Spinal cord (tissue), 10 donors: ENCODE measurements around the gene DERL2. TPM values are rescaled to one million over a fixed set of nuclear protein-coding genes. Genes with fewer than 3 reads are reported as not detected.

Experiments
- DNase-seq, 6 donors: peaks; one replicate each; pipeline versions ENCODE4 v3.0.0 to v3.0.0-alpha.2; 2013 to 2015; ENCODE audit warnings: low spot score in 6 of 6, low read depth in 4 of 6
- H3K27ac ChIP-seq: one replicate; pipeline ENCODE4 v1.5.1; 2013; ENCODE audit warnings: low read depth, low read length, control low read depth
- H3K27me3 ChIP-seq: one replicate; pipeline ENCODE4 v1.6.1; 2013; ENCODE audit warnings: low read length; ENCODE audit not compliant: control insufficient read depth, insufficient read depth
- H3K36me3 ChIP-seq: one replicate; pipeline ENCODE4 v1.6.1; 2013; ENCODE audit warnings: low read length; ENCODE audit not compliant: control insufficient read depth, insufficient read depth
- H3K4me1 ChIP-seq: one replicate; pipeline ENCODE4 v1.6.1; 2013; ENCODE audit warnings: low read length; ENCODE audit not compliant: control insufficient read depth, insufficient read depth
- H3K4me3 ChIP-seq: one replicate; pipeline ENCODE4 v1.5.1; 2013; ENCODE audit warnings: low read depth, low read length, control low read depth
- H3K9me3 ChIP-seq: one replicate; pipeline ENCODE4 v1.6.1; 2013; ENCODE audit warnings: low read length; ENCODE audit not compliant: control insufficient read depth, insufficient read depth
- WGBS: methylation state at CpG from one replicate; pipeline ENCODE4 v1.1.5; 2013; ENCODE audit warnings: missing lambda C conversion rate; ENCODE audit not compliant: insufficient coverage; 5-methylcytosine and 5-hydroxymethylcytosine counted together
- polyA plus RNA-seq, 2 donors: library from polyadenylated mRNA; unstranded; fragments of 120-200 nt; gene quantifications; one replicate each; pipeline ENCODE4 v1.2.1, GENCODE V29; 2013; ENCODE audit not compliant: insufficient read length in 2 of 2
- total RNA-seq, 2 donors: library from RNA; depleted of rRNA in 1 of 2; stranded (reverse); fragments of 120-200 nt in 1 of 2; fragments of >200 nt in 1 of 2; gene quantifications; one replicate each; pipeline versions ENCODE4 v1.2.3 to v1.2.4, GENCODE V29; 2013 to 2014
- donor health status: healthy.

DERL2 gene
- total and polyA plus RNA-seq, 4 donors, result 38.3 to 65.8 (median 58.9) TPM

DNA sequence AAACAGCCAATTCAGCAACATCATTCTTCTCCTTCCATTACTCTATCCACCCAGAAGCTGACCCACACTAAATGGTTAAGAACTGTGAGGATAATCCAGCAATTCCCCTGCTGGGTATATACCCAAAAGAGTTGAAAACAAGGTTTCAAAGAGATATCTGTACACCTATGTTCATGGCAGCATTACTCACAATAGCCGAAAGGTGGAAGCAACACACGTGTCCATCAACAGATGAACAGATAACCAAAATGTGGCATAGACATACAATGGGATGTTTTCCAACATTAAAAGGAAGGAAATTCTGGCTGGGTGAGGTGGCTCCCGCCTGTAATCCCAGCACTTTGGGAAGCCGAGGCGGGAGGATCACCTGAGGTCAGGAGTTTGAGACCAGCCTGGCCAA, 20.3 kb upstream of the DERL2 start:
- Histone ChIP-seq H3K36me3 (no peaks in the 10 kb centered on the region), H3K9me3 (no peaks in the 10 kb centered on the region), H3K4me3 (no peak overlapping the region), H3K27me3 (no peaks in the 10 kb centered on the region), H3K4me1 (peaks cover 33% of the 10 kb centered on the region), H3K27ac (no peak overlapping the region)
- WGBS, result 100% methylated on average over 1 of the region's 5 CpGs
- DNase-seq, result no peak

GRCh38 chr17:5502552-5502951, 16.6 kb upstream of the DERL2 start:
- 100% methylated on average over 4 of the region's 4 CpGs for WGBS

DNA sequence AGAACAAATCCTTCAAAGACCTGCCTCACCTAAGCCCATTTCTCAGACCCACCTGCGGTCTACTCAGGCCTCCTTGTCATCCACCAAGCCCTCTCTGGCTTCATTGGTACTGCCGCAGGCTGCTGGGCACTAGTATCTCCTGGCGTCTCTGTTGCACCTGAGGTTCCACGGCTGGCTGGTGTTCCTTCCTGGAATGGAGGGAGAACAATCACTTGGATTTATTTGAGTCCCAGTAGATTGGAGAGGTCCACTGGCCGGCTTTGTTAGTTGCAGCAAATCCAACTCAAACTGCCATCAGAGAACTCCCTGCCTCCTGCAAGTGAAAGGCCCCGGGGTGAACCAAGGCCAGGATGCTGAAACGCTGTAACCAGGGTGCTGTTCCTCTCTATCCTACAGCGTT, 15.7 kb upstream of the DERL2 start:
- peaks cover 12% of the 10 kb centered on the region for H3K36me3 ChIP-seq
- DNase-seq, result no peak
- no peaks in the 10 kb centered on the region for H3K9me3 ChIP-seq
- H3K4me1 ChIP-seq, result peaks cover 39% of the 10 kb centered on the region
- WGBS, result 62% methylated on average over 2 of the region's 8 CpGs
- H3K27me3 ChIP-seq, result no peaks in the 10 kb centered on the region
- H3K27ac ChIP-seq, result peak overlapping the region; percentile 81
- no peak overlapping the region for H3K4me3 ChIP-seq

More at GRCh38 chr17:5502552-5502951, 16.6 kb upstream of the DERL2 start:
- peaks cover 39% of the 10 kb centered on the region for H3K4me1 ChIP-seq
- no peak overlapping the region for H3K27ac ChIP-seq
- DNase-seq, result no peak
- H3K36me3 ChIP-seq, result peaks cover 12% of the 10 kb centered on the region
- H3K9me3 ChIP-seq, result no peaks in the 10 kb centered on the region
- no peak overlapping the region for H3K4me3 ChIP-seq
- no peaks in the 10 kb centered on the region for H3K27me3 ChIP-seq

GRCh38 chr17:5500589-5501391, 14.8 kb upstream of the DERL2 start:
- DNase-seq, result peak; percentile 80 to 99 (median 91)
- WGBS, result under 1% methylated on average over 66 of the region's 67 CpGs
- H3K4me3 ChIP-seq, result peak overlapping the region; percentile 86

GRCh38 chr17:5500247-5500588, 14.2 kb upstream of the DERL2 start:
- peak overlapping the region; percentile 86 for H3K4me3 ChIP-seq
- peak overlapping the region; percentile 81 for H3K27ac ChIP-seq
- H3K27me3 ChIP-seq, result no peaks in the 10 kb centered on the region
- no peak for DNase-seq
- WGBS, result 0% methylated on average over 8 of the region's 18 CpGs
- H3K4me1 ChIP-seq, result peaks cover 36% of the 10 kb centered on the region
- H3K36me3 ChIP-seq, result peaks cover 14% of the 10 kb centered on the region
- H3K9me3 ChIP-seq, result no peaks in the 10 kb centered on the region

More at GRCh38 chr17:5500589-5501391, 14.8 kb upstream of the DERL2 start:
- peaks cover 12% of the 10 kb centered on the region for H3K36me3 ChIP-seq
- H3K27me3 ChIP-seq, result no peaks in the 10 kb centered on the region
- H3K9me3 ChIP-seq, result no peaks in the 10 kb centered on the region
- peak overlapping the region; percentile 81 for H3K27ac ChIP-seq
- H3K4me1 ChIP-seq, result peaks cover 39% of the 10 kb centered on the region

- Histone ChIP-seq H3K4me3 (peak overlapping the region; percentile 86), H3K27ac (peak overlapping the region; percentile 81), H3K27me3 (no peaks in the 10 kb centered on the region), H3K36me3 (peaks cover 15% of the 10 kb centered on the region), H3K4me1 (peaks cover 30% of the 10 kb centered on the region), H3K9me3 (no peaks in the 10 kb centered on the region)
- WGBS, result 1% methylated on average over 42 of the region's 44 CpGs
- DNase-seq, result peak in 2 of 6 donors; percentile 67 to 71
Measured at GRCh38 chr17:5499476-5500231, 13.7 kb upstream of the DERL2 start.

DNA sequence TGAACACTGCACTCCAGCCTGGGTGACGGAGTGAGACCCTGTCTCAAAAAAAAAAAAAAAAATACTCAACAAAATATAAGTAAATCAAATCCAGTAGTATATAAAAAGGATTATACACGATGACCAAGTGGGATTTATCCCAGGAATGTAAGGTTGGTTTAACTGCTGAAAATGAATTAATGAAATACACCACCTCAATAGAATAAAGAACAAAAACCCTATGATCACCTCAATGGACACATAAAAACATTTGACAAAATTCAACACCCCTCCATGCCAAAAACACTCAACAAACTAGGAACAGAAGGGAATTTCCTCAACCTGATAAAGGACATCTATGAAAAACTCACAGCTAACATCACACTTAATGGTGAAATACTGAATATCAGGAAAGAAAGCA, 7.0 kb upstream of the DERL2 start:
- H3K4me1 ChIP-seq, result no peaks in the 10 kb centered on the region
- no peaks in the 10 kb centered on the region for H3K9me3 ChIP-seq
- H3K36me3 ChIP-seq, result peaks cover 14% of the 10 kb centered on the region
- H3K4me3 ChIP-seq, result no peak overlapping the region
- no peak for DNase-seq
- H3K27me3 ChIP-seq, result no peaks in the 10 kb centered on the region
- no CpG with 5 or more reads among the region's 2 CpGs for WGBS
- H3K27ac ChIP-seq, result no peak overlapping the region

DNA sequence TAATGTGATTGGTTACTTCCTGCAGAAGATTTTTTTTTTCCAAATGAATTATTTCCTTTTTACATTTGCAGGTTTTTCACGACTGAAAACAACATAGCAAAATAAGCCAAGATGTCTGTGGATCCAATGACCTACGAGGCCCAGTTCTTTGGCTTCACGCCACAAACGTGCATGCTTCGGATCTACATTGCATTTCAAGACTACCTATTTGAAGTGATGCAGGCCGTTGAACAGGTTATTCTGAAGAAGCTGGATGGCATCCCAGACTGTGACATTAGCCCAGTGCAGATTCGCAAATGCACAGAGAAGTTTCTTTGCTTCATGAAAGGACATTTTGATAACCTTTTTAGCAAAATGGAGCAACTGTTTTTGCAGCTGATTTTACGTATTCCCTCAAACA, 2.8 kb upstream of the DERL2 start:
- peaks cover 18% of the 10 kb centered on the region for H3K4me1 ChIP-seq
- WGBS, result 78% methylated on average over 7 of the region's 8 CpGs
- DNase-seq, result no peak
- no peak overlapping the region for H3K4me3 ChIP-seq
- H3K36me3 ChIP-seq, result peaks cover 16% of the 10 kb centered on the region
- H3K27me3 ChIP-seq, result no peaks in the 10 kb centered on the region
- no peak overlapping the region for H3K27ac ChIP-seq
- H3K9me3 ChIP-seq, result no peaks in the 10 kb centered on the region

DNA sequence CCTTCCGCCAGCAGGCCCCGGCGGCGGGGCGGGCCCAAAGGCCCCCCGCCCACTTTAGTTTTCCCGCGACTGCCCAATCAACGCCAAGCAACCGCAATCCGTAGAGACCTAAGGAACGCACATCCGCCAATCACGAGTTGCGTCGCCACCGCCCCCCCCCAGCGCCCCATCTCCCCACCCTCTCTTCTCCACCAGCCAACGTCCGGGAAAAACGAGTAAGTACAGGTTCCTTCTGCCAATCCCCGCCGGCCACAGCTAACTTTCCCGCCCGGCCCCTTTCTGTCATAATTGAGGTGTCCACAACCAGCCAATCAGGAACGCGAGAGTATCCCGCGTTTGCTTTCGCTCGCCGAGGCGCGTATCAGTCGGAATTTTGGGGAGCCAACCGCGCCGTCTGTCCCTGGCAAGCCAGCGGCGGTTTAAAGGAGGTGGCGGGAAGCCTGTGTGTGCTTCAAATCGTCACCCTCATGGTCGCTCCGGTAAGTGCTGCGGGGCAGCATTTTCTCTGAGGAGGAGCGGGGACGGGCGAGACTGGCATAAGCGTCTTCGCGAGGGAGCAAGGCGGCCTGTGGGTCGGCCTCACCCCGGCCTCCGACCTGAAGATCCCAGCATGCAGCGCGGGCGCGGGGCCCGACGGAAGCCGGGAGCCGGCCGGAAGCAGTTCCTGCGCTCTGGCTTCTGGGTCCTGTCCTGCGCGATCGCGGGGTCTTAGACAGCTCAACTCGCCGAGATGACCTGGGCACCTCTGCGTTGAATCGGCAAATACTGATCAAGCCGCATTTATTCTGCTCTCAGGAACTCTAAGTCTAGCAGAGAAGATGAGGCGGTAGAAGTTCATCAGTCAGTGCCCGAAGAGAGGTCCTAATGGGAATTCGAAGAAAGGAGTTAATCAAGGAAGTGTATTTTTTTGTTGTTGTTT, 487 bp upstream of the DERL2 start, which contains the start of gene MIS12:
Gene MIS12, plus strand, starts transcription at position 361 of the 919 bp plus-strand sequence. CDS start 2,297 bp downstream, outside the sequence.
- peak in 5 of 6 donors; percentile 96 to 100 (median 98) for DNase-seq
- under 1% methylated on average over 73 of the region's 77 CpGs for WGBS
- H3K4me1 ChIP-seq, result peaks cover 18% of the 10 kb centered on the region
- peak within 1 kb of the TSS; percentile 99 for H3K27ac ChIP-seq
- H3K9me3 ChIP-seq, result no peaks in the 10 kb centered on the region
- H3K27me3 ChIP-seq, result no peaks in the 10 kb centered on the region
- H3K4me3 ChIP-seq, result peak within 1 kb of the TSS; percentile 92
- peaks cover 21% of the 10 kb centered on the region for H3K36me3 ChIP-seq
